Panc1 (cell line): ENCODE measurements around the gene PTPRO.

Experiments
- POLR2AphosphoS5 ChIP-seq: IDR thresholded peaks from 2 replicates; pipeline ENCODE4 v1.6.1; 2012; ENCODE audit warnings: mild to moderate bottlenecking, low read depth, low read length, moderate library complexity
- TCF7L2 ChIP-seq: IDR thresholded peaks from 2 replicates; pipeline ENCODE4 v1.6.1; 2011; ENCODE audit warnings: mild to moderate bottlenecking, low read depth, low read length, inconsistent platforms
- TF ChIP-seq, protein P1 (sequence below): fragments of 450-650 bp; IDR thresholded peaks from 2 replicates; pipeline ENCODE4 v1.5.1; 2017; ENCODE audit warnings: mild to moderate bottlenecking

DNA sequence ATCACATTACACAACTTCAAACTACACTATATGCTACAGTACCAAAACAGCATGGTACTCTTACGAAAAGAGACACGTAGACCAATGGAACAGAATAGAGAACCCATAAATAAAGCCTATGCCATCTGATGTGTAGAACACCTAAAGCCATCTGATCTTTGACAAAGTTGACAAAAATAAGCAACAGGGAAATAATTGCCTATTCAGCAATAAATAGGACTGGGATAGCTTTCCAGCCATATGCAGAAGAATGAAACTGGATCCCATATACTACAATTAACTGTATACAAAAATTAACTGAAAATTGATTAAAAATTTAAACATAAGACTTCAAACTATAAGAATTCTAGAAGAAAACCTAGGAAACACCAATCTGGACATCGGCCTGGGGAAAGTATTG lies 120.7 kb downstream of the PTPRO start:
- TF ChIP-seq TCF7L2 = no peak
- TF ChIP-seq, protein P1, sequence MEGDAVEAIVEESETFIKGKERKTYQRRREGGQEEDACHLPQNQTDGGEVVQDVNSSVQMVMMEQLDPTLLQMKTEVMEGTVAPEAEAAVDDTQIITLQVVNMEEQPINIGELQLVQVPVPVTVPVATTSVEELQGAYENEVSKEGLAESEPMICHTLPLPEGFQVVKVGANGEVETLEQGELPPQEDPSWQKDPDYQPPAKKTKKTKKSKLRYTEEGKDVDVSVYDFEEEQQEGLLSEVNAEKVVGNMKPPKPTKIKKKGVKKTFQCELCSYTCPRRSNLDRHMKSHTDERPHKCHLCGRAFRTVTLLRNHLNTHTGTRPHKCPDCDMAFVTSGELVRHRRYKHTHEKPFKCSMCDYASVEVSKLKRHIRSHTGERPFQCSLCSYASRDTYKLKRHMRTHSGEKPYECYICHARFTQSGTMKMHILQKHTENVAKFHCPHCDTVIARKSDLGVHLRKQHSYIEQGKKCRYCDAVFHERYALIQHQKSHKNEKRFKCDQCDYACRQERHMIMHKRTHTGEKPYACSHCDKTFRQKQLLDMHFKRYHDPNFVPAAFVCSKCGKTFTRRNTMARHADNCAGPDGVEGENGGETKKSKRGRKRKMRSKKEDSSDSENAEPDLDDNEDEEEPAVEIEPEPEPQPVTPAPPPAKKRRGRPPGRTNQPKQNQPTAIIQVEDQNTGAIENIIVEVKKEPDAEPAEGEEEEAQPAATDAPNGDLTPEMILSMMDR = no peak
- TF ChIP-seq POLR2AphosphoS5 = no peak
